NAMALWA (cell line): Measurements from ENCODE around the gene ACTN4.

Source experiments
- DNase-seq: peaks from one replicate; pipeline ENCODE4 v3.0.0-alpha.2; 2015; ENCODE audit warnings: low spot score

ACTN4 gene

DNA sequence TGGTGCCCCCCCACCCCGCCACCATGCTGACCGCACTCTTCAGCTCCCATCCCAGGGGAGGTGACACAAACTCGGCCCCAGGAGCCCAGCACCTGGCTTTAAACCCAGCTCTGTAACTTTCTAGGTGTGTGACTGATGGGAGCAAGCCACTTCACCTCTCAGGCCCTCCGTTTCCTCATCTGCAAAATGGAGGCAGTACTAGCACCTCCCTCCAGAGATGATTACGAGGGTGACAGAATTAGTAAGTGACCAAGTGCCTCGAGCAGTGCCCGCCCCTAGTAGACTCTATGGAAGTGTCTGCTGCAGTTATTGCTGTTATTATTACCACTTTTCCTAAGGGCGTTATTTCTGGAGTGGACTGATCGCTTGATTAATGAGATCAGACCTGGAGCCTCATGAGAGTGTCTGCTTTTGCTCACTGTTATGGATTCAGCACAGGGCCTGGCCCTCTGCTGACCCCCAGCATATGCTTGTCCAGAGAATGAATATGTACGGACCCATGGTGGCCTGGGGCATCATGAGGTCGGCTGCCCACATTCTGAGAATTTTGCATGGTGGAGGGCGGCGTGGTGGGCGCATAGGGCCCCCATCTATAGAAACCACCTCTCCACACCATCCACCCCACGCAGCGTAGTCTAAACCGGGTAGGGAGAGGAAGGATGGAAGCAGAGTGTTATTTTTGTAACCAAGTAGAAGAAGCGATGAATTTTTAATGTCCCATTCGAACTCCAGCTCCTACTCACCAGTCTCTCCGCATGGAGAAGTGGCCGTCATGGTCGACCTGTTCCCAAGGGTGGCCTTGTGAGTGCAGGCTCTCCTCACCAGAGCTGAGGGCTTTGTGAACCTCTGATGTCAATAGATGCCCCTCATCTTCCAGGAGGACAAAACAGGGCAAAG lies 48.6 kb downstream of the ACTN4 start:
- DNase-seq, result no peak

DNA sequence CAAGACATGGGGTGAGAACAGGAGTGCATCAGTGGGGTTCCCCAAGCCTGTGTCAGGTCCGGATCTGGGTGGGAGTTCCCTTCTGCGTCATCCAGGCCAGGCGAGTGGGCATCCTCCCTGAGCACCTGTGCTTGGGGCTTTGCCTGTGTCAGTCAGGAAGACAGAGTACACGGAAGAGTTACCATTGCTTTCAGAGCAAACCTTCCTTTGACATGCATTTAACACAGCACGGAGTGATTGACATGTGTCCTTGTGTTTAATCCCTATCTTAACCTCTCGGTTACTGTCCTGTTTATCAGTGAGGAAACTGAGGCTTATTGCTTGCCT lies 49.2 kb downstream of the ACTN4 start:
- DNase-seq, result no peak

DNA sequence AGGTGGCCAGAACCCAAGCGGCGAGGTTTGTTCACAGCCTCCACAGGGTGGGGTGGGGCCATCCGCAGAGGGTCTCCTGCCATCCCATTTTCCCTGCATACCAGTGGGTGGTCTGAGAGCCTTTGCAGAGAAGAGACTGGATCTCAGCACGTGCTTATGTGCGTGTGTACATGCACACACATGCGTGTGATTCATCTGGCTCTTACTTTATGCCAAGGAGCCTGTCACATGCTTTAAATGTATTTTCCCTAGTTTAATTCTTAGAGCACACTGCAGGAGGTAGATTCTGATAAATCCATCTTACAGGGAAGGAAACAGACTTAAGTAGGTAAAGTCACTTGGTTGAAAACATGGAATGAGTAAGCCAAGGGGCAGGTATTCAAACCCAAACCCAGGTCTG lies 49.7 kb downstream of the ACTN4 start:
- no peak for DNase-seq

DNA sequence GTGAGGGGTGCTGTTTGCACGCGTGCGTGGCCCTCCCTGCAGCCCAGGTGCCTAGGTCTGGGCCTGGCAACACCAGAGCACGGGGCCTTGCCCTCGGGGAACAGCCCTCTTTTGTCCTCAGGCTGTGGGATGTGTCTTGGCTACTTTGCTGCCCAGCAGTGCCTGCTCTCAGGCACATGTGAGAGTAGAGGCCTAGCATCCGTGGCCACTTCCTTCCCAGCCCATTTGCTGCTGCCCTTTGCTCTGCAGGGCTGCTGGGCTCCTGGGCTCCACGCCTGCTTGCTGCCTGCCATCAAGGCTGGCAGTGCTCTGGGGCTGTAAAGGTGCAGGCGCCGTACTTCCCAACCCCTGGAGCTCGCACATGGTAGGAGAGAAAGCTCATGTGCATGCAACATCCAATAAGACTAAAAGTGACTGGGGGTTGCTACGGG lies 50.2 kb downstream of the ACTN4 start:
- DNase-seq, result no peak

DNA sequence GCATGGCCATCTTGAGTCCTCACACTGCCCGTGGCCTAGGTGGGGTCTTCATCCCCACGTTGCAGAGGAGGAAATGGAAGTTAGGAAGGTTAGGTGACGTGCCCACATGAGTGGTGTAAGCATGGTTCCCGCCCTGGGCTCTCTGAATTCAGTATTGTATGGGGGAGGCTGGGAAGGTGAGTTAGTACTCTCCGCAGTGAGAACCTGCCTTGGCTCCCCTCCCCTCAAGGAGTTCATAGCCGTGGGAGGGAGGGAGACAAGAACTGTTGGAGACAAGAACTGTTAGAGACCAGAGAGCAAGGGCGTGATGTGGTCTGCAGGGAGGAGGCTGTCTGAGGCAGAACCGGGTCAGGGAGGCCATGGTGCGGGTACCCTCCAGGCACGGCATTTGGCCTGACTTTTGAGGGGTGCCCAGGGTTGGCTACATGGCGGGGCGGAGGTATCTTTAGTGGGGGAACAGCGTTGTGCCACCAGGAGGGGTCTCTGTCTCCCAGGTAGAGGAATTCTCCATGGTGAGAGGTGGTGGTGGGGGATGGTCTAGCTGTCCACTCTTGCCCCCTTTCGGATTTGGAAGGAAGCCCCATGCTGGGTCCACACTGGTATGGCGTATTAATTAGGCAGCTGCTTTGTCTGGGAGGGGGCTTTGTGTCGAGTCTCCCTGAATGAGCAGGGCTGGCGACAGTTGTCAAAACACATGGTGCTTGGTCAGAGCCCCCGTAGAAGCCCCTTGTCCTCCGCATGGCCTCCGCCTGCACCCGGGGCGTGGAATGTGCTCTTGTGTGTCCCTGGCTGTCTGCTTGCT lies 51.0 kb downstream of the ACTN4 start:
- no peak for DNase-seq

DNA sequence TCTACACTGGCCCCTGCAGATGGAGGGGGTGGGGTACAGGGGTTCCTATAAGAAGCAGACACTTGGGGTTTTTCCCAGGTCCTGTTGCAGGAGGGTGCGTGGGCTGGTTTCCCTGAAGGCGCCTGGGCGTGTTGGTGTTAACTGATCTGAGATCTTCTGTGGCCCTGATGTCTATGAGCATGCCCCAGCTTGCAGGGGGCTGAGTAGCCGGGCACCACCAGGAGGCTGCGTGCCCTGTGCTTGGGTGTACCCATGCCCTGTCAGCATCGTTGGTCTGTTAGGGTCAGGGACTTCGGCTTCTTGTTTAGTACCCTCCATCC lies 51.5 kb downstream of the ACTN4 start:
- no peak for DNase-seq

DNA sequence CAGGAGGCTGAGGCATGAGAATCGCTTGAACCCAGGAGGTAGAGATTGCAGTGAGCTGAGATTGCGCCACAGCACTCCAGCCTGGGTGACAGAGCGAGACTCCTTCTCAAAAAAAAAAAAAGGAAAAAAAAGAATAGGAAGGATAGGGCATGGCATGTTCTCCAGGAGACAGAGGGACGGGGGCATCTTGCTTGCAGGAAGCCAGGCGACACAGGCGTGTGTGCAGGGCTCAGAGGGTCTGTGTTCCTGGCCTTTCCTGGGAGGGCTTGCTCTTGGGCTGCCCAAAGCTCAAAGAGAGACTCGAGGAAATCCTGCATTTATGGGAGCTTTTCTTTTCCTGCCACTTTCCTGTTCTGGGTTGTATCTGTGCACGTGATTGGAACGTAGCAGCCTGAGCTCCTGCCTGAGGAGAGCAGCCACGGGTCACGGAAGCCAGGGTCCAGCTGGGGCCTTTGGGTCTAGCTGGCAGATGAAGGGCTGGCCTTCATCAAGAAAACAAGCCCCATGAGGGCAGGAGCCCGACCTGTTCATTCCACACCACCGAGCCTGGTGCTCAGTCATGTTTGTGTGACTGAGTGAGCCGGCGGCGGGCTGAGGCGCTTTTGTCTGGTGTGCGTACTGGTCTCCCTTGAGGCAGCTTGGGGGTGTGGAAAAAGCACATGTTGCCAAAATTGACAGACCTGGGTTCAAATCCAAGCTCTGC lies 52.3 kb downstream of the ACTN4 start:
- DNase-seq, result no peak

DNA sequence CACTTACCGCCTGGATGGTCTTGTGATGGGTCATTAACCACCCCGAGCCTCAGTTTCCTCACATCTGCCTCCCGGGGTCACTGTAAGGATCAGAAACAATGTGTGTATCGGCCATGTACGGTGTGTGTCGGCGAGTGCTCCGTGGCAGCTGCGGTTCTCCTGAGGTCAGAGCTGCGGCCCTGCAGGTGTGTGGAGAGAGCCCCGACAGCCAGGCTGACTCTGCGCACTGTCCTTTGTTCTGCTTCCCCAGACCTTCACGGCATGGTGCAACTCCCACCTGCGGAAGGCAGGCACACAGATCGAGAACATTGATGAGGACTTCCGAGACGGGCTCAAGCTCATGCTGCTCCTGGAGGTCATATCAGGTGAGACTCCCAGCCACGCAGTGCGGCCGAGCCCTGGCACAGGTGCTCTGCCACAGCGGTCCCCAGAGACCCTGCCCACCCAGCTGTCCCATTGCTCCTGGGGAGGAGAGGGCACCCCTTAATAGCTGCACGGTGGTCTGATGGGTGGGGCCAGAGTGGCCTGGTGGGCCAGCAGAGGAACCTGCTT lies 53.0 kb downstream of the ACTN4 start:
- no peak for DNase-seq

DNA sequence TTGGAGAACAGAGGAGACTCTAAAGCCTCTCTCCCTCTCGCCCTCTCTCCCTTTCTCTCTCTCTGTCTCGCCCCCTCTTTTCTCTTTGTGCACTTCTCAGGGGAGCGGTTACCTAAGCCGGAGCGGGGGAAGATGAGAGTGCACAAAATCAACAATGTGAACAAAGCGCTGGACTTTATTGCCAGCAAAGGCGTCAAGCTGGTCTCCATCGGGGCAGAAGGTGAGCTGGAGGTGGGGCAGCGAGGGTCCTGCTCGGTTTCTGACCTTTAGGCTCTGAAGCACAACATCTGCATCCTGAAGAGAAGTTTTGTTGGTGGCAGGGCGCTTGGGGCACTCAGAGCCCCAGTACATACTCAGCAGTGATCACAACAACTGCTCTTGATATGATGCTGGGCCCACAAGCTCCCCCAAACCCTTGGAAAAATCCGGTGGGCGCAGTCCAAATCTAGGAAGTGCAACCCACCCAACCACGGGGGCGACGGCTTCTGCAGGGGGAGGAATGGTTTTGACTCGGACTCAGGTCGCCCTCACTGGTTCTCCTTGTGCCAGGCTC lies 53.5 kb downstream of the ACTN4 start:
- DNase-seq, result no peak

DNA sequence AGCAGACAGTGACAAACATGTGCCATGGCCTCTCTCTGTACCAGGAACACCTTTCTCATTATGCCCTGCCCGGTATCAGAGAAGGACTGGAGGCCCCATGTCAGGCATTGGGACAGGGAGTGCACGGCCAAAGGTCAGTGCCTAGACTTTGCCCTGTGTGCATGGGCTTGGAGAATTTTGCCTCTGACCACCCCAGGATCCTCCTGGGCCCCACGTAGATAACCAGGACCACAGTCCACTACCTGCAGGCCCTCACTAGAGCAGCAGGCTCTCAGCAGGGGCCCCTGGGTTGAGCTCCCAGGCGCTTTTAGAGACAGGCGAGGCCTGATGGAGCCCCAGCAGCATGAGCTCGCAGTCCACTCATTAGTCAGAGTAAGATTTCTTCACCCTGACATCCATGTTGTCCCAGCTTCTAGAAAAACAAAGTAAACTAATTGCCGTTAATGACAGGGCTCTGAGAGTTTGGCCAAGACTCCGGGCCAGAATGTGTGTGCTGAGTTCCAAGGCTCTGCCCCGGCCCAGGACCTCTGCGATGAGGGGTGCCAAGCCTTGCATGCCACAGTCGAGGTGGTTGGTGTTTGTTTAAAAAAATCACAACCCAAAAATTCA lies 54.1 kb downstream of the ACTN4 start:
- DNase-seq, result no peak

DNA sequence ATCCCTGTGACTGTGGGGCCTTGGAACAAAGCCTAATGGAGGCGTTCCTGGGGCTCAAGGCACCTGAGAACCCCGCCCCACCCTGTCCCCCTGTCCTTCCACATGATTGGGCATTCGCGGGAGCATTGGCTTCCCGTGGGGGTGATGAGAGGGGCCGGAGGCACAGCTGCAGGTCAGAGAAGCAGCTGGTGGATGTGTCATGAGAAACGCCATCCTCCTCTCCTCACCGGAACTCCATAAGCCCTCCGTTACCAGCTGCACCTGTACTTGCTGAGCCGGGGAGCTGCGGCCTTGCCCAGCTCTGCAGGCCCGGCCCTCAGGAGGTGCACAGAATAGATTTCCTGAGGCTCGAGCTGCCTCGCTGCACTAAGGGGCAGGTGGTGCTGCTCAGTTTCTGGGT lies 54.8 kb downstream of the ACTN4 start:
- DNase-seq, result no peak

DNA sequence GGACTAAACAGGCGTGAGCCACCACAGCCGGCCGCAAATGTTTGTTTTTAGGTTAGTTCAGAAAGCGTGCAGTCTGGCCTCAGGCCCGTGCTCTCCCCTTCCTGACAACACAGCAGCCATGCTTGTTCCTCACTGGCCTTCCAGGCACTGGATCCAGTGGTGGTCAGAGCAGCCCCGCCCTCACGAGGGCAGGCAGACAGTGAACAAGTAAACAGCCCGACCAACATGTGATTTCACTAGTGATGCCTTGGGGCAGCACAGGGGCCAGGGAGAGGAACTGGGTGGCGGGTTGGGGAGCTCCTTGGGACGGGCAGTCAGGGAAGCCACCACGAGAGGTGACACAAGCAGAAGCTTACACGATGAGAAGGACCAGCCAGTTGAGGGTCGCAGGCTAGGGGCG lies 56.1 kb downstream of the ACTN4 start:
- DNase-seq, result no peak

DNA sequence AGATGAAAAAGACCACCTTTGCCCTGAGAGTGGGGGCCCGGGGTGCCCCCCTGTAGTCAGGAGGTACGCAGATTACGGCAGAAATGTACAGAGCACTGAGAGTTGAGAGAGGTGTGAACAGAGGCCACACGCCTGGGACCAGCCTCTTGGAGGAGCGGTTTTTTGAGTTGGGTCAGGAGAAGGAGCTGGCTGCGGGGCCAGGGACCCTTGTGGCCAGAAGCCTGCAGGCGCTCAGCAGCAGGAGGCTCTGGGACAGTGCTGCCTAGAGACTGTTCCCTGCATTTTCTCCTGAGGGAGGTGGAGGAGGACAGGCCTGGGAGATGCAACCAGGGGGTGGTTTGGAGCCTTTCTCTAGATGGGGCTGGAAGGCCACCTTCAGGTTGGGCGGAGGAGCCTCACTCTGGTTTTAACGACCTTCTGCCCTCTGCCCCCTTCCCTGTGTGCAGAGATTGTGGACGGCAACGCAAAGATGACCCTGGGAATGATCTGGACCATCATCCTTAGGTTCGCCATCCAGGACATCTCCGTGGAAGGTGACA lies 57.1 kb downstream of the ACTN4 start:
- DNase-seq, result no peak

DNA sequence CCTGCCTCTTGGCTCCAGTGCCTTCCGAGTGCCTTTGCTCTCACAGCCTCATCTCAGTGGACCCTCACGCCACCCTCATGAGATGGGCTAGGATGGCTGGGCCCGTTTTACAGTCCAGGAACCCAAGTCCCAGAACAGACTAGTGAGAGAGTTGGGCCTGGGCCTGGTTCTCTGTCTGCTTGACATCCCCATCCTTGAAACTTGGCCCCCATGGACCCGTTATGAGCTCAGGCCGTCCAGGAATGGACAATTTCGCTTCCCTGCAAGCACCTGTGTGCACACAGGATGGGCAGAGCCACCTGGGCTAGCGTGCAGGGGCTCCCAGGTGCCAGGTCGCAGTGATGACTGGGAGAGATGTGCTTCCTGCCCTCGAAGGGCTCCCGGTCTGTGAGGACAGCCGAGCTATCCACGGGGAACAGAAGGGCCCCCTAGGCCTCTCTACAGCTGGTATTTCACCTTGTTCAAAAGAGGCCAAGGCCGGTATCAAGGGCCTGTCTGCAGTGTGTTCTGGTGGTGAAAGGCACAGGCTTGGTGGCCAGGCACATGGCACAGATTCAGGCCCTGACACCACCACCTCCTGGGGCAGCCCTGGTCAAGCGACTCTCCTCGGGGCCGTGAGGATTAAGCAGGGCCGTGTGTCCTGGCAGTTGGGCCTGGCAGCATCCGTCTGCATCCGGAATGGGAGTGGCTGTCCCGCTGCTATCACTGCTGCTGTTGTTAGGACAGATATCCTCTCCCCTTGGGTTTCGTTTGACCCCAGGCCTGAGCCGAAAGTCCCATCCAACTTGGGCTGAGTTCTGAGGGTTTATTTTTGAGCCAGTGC lies 58.0 kb downstream of the ACTN4 start:
- no peak for DNase-seq

DNA sequence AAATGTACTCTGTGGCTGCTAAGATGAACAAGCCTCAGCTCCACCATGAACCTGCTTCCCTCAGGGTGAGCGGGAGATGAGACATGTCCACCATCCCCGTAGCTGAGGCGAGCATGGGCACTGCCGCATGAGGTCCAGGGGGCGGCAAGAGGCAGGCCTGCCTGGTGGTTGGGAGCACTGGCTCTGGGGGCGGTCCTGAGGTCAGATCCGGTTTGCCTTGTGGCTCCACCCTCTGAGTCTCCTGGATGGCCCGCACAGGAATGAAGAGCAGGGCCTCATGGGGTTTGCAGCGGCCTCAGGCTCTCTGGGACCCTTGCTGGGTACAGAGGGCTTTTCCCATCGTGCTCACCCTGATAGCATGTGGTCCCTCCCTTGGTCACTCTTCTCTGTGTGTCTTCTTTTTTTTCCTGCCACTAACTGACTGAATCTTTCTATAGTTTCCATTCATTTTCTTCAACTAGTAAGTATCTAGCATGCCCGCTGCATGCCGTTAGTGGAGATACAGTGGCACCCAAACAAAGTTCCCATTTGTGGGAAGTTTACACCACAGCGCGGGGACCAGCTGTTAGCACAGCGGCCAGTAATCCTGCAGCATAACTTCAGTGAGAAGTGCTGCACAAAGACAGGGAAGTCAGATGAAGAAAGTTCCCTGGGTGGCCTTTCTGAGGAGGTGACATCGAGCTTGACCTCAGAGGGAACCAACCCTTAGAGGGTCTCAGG lies 59.5 kb downstream of the ACTN4 start:
- no peak for DNase-seq

DNA sequence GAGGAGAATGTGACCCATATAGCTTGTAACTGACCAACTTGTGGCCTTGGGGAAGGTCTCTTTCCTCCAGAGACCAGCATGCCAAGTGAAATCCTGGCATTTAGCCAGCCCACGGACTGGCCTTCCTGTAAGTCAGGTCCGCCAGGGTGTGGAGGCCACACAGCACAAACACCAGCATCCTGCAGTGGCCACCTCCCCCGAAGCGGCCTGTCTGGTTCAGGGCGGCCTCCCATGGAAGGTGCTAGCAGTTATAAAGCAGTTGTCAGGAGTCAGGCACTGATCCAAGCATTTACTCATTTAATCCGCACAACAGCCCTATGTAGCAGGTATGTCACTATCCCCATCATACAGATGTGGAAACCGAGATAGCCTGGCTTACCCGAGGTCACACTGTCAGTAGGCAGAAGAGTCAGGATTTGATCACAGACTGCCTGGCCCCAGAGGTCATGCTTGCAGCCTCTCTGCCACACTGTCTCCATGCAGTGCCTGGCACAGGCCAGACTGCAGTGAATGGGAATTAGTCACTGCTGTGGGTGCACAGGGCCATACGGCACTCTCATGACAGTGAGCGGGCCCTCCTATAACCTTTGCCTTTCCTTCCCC lies 60.2 kb downstream of the ACTN4 start:
- DNase-seq, result no peak

DNA sequence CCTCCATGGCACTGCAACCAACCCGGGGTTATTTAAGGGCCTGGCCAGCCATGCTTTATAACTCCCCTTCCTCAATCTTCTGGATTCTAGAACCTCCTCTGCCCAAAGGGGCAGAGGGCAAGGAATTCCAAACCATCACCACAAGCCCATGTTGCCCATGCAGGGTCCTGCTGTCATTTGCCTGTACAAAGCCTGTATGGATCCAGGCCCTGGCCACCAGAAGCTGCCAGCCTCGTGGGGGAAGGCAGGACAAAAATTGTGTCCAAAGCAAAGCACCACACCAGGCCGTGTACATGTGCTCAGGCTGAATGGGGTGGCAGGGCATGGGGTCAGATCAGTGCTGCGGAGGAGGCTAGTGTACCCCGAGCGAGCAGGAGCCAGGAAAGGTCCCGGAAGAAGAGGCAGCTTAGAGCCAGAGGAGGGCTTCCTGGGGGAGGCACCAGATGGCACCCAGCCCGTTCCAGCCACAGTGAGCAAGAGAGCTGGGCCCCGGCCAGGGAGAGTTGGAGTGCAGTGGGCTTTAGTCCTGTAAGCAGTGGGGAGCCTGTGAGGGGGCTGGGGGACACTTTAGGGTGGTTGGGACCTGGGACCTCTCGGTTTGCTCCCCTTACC lies 61.1 kb downstream of the ACTN4 start:
- DNase-seq, result no peak

DNA sequence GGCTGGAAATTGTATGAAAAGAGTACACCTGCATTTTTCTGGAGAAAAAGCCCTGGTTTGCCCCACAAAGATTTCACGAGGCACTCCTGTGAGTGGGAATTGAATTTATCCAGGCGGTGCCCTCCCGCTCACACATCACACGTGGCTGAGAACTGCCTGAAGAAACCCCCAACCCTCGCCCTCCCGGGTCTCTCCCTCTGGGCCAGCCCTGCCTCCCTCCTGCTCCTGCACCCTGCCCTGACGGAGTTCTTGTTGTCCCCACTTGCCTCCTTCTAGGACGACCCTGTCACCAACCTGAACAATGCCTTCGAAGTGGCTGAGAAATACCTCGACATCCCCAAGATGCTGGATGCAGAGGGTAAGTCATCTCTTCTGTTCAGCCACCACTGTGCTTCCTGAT lies 61.7 kb downstream of the ACTN4 start:
- DNase-seq, result no peak
